Stimulated activated CD8-positive, alpha-beta memory T cell treated with anti-CD3 and anti-CD28 coated beads, Interleukin-7, amount 100 ng/mL, for 24 hours (primary cell): Measurements from ENCODE around the gene TRPV6.

ENCODE experiments used
- DNase-seq: peaks from one replicate; pipeline ENCODE4 v3.0.0-alpha.2; 2020; ENCODE audit warnings: low read depth

Gene TRPV6

DNA sequence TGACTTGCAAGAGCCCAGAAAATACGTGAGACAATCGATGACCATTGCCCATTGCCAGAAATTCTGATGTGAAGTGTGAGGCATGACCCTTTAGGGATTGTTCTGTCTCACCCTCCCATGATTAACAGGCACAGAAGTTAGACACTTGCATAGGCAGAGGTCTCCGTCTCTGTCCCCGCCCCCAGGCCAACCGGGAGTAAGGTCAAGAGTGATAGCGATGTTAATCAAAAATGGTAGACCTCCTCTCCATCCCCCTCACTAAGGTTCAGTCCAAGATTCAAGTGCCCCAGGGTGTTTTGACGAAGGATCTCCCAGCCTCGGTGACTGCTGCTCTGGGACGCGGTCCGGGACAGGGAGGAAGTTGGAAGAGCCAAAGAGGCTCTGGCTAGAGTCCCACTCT is 22.7 kb upstream of the TRPV6 start:
- no peak for DNase-seq

DNA sequence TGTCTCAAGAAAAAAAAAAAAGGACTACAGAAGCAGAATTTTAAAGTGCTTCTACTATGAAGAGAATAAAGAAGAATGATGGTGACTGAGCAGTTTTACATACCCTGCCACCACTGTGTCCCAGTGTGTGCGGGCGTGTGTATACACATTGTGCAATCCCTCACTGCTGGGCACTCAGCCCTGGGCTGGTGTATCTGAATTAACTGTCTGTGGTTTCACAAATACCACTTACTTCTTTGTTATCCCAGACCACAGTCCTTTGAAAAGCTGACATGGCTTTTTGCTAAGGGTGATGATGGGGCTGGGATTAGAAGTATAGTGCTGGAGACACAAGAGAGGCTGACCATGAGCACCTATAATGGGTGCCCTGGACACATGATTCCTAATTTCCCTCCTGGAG is 21.1 kb upstream of the TRPV6 start:
- no peak for DNase-seq

DNA sequence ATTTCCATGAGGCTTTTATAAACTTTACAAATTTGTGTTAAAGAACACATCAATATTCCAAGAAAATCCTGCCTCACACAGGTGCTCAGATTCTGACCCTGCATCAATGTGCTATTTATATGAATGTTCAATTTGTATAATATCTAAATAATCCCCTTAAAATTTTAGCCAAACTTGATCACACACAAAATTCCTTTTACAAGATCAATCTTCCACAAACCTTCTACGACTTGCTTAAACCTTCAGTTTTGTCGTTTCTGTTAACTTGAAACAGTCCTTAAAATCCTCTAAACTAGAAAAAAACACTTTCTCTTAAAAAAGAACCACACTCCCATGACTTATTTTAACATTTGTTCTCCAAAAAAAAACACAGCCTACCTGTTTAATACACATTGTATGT is 20.2 kb upstream of the TRPV6 start:
- DNase-seq: no peak

DNA sequence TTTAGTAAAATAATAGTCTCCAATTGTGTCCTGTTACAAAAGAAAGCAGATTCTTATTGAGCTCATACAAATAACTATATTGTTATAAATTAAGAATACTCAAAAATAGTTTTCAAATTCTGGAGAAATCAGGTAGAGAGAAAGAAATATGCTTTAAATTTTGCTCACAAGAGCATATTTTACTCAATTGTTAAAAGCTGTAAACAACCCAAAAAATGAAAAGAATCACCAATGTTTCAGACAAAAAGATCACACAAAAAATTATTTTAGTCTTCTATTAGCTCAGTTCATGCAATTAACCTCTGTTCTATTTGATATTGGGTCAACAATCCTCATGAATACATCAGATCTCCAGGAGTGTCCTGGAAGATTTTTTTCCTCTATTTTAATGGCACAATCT is 18.6 kb upstream of the TRPV6 start:
- DNase-seq: no peak

DNA sequence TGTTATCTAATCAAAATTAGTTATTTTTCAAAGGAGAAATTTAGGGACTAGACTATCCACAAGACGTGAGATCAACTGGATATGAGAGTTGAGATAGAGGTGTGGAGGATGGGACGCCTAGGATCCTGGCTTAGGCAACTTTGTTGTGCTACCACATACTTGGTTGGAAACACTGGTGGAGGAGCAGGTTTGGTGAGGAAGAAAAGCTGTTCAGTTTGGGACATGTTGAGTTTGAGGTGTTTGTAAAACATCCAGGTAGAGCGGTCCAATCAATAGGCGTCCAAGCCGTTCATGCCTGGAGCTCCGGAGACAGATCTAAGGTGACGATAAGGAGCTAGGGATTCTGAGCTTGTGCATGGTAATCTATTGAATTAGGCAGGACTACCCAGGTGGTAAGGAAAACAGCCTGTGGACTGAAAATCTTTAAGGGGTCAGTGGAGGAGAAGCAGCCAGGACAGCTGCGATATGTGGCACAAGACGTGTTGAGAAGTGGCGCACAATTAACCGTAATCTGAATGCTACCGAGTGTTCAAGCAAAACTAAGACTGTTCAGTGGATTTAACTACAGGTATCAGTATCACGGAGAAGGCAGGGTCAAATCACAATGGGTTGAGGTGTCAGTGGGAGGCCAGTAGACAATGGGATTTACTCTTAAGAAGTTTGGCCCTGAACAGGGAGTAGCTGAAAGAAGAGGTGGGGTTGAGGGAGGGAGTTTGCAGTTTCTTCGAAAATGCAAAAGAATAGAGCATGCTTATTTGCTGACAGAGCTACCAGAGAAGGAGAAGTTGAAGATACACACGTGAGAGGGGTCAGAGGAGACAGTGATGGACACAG is 16.1 kb upstream of the TRPV6 start:
- no peak for DNase-seq

DNA sequence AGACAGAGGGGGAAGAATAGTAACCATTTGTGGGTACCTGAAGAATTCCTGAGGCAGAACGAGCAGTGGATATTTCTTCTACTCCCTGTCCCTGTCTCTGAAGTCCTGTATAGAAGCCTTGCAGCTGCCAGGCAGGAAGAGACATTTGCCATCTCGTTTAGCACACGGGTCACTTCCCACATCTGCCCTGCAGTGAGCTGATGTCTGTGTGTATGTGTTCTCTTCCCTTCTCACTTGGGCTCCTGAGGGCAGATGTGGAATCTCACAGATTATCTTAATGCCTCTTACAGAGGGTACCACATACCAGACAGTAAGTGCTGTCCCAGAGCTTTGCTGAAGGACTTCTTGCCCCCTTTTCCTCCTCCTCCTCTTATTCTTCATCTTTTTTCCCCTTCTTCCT is 14.1 kb upstream of the TRPV6 start:
- no peak for DNase-seq

DNA sequence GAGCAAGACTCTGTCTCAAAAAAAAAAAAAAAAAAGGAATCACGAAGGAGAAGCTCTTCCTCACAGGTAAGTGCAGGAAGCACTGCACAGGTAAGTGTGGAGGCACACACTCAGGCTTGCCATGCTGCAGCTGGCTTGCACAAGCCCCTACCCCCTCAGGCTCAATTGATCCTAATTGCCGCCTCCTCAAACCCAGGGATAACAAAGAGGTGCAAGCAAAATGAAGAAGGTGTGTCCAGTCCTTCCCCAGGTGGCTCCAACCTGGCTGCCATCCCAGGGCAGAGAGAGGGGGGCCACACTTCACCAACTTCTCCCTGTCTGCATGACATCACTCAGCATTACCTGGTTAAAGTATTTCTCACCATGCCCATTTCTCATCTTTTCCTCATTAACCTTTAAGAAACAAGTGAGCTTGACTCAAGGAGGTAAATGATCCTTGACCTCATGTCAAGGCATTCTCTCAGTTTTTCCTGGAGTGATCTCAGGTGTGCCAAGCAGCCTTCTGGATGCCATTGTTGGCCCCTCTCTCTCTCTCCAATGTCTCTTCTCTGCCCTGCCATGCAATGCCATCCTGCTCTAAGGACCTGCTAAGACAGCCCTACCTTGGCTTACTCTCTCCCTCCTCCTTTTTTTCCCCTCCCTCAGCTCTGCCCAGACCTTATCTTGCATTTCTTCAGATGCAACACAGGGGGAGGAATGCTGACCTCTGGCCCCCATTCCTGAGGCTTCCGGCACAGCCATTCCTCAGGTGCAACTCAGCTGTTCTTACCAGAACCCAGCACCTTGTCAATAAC is 13.0 kb upstream of the TRPV6 start:
- DNase-seq: no peak

DNA sequence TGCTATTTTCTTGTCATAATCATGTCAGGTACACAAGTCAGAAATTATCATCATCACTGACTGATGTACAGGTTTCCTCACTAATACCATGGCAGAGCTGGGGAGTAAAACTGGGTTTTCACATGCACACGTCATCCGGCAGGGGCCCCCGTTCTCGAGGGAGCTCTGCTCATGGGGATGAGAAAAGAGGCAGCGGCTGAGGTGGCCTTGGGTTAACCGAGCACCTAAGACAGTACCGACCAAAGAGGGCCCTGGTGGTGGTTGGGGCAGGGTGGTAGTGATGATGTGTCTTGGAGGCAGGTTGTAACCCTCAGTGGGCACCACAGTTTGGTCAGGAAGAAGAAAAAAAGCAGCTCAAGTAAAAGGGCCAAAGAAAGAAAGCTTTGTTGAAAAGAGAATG is 12.1 kb upstream of the TRPV6 start:
- DNase-seq: no peak

DNA sequence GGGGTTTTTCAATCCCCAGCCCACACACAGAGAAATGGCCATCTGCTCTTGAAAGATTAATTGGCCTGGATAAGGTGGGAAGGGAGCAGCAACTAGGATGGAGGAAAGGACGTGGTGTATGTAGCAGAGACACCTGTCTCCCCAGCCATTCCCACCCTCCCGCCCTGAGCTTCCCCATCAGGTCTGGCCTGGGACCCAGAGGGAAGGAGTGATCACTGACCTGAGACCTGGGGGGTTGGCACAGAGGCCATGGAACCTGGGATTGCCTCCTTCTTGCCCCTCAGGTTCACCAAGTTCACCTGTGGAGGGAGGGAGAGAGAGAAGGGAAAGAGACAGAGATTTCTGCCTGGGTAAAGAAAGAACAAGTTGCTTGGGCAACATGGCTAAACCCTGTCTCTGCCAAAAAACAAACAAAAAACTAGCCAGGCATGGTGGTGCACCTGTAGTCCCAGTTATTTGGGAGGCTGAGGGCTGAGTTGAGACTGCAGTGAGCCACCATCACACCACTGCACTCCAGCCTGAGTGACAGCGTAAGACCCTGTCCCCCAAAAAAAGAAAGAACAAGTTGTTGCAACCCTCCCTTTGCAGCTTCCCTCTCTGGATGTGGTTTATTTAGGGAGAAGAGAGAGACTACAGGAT is 11.3 kb upstream of the TRPV6 start:
- DNase-seq: no peak

DNA sequence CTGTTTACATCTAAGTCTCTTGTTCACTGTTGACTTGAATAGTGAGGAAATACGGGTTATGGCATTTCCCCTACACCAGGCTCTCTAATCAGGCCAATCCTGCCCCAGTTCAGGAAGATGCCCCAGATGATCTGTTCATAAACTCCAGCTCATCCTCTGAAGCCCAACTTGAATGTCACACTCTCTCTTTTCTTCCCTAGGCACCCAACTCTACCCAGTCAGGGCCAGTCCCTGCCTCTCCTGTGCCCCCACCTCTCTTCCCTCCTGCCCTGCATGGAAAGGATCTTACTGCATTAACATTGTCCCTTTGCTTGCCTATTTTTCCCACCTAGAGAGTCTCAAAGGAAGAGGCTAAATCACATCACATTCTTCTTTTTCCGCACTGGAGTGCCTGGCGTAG is 10.6 kb upstream of the TRPV6 start:
- no peak for DNase-seq

DNA sequence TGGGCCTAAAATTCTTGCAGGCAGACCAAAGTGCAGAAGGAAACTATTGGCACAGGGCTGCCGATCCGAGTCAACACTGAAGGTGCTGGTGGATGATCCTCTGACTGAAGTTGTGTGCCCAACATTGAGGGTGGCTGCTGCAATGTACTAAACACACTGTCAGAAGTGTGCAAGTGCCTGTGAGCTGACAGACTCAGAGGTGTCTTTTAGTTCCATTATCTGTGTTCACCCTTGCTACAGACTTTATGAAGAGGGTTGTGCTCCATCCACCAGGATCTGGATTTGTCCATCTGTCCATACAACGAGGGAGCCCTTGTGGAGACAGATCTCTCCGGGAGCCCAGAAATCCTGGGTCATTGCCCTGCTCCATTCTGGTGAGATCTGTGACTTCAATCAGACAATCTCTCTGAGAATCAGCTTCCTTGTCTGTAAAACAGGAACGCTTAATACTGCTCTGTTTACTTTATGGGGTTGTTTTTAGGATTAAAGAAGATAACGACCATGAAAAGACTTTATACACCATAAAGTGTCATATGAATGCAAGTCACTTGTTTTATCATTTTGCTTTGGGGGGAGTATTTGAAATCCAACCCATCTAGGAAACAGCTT is 9.5 kb upstream of the TRPV6 start:
- no peak for DNase-seq

DNA sequence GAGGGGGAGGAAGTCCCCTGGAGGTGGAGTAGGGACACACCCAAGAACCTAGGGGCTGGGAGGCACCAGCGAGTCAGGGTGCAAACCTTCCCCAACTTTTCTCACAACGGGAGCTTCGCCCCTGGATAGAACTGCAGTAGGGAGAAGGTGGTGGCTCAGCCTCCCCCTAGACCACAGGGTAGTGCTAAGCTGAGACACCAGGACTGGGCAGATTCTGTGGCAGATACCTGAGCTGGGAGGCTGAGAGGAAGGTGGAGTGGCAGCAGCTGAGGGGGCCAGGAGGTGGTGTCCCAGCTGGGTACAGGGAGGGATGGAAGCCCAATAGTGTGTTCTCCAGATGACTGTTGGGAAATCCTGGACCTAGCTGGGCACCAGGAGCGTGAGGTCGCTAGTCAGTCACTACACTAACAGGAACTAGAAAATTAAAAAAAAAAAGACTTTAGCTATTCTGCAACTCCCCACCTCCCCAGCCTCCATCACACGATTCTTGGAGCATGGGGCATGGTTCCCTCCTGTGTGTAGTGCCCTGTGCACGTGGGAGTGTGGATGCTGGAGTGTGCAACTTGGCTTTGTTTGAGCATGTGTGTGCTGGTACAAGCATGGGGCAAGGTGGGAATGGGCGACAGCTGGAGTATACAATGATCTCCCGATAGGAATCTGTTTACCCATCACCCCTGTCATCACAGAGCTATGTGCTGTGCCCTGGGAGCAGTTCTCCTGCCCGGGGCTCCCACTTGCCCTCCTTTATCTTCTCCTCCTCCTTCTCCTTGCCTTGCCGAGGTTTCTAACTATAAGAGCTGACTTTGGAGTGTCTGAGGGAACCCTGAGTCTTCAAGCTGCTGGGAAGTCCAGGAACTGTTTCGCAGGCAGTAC is 8.8 kb upstream of the TRPV6 start:
- no peak for DNase-seq

DNA sequence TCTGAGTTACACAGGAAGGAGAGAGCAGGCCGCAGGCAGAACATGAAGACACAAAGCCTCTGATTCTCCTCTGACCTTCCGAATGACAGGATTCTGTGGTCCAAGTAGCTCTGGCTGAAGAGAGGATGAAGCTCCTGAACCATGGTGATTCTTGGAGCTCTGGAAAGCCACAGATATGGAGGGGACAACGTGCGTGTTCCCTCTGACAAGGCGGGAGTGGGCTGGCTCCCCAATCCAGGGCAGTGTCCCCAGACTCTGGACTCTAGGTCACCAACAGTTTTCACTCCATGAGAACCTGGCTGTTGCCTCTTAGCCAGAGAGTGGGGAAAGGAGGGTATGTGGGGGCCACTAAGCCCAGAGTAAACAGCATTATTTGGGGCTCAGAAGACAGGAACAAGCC is 7.4 kb upstream of the TRPV6 start:
- no peak for DNase-seq

DNA sequence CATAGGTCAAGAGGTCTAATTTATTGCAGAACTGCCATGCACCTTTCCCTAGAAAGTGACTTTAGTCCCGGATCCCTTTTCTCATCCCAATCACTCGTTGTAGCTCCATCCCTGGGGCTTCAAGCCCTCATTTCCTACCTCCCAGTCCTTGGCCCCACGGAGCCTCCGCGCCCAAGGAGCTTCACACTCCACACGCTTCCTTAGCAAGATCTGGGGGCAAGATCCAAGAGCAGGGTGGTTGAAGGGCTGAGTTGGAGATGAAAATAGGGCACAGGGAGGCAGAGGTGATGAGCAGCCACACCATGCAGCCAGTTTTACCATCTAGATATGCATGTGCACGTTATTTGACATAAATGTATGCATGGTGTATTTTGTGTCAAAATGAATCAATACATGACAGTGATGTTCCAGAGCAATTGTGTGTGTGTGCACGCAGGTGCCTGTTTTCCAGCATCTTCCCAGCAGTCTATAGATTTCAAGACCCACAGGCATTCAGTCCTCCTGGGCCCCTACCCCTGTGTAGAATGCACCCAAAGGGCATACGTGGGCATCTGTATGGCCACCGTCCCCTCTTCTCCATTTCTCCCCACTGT is 6.0 kb upstream of the TRPV6 start:
- DNase-seq: no peak

DNA sequence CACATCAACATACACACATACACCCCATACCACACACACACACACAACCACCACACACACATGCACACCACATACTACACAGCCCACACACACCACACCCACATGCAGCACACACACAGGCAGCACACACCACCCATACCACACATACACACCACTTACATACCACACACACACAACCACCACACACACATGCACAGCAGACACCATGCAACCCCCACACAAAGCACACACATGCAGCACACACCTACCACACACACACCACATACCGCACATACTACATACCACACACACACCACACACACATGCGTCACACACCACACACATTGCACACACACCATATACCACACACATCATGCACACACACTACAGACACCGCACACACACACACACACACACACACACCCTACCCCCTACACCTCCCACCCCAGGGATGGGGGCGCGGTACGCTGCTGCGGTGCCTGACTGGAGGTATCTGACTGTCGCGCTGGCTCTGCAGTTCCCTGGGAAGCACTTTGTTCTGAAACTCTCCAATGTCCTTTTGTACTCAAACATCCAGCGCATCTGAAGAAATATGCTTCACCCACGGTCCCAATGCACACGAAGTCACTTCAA is 5.4 kb upstream of the TRPV6 start:
- no peak for DNase-seq

DNA sequence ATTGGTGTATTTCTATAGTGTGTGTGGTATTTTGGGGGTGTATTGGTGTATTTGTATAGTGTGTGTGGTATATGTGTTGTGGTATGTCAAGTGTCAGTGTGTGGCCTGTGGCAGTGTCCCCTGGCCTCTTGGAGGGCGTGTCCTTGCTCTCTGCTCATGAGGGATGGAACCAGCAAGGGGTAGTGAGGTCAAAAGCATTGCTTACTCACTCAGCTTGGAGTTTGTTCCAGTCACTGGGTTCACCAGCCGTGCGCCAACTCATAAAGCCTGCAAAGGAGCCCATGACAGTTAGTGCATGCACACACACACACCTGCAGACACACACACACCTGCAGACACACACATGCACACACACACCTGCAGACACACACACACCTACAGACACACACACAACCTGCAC is 4.3 kb upstream of the TRPV6 start:
- DNase-seq: no peak

DNA sequence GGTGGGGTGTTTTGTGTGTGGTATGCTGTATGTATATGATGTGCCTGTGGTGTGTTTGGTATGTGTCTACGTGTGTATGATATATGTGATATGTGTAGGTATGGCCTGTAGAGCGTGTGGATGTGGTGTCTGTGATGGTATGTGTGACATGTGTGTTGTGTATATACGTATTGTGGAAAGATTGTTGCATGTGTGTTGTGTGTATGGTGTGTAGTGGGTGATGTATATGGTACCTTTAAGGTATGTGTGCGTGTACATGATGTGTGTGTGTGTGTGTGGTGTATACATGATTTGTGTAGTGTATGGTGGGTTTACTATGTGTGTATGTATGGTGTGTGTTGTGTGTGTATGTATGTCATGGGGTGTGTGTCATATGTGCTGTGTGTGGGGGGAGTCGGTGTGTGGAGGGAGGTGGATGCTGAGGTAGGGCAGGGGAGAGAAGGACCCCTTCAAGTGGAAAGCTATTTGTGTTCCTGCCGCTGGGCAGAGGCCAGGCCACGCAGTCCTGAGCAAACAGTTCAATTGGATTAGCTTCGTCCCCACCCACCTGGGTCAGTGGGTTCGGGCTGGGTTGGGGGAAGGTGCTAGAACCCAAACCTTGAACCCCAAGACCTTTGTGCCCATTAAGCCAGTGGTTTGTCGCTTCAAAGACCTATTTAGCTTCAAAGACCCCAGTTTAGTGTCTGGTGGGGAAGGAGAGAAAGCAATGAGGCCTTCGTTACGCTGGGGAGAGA is 1.9 kb upstream of the TRPV6 start:
- DNase-seq: no peak

DNA sequence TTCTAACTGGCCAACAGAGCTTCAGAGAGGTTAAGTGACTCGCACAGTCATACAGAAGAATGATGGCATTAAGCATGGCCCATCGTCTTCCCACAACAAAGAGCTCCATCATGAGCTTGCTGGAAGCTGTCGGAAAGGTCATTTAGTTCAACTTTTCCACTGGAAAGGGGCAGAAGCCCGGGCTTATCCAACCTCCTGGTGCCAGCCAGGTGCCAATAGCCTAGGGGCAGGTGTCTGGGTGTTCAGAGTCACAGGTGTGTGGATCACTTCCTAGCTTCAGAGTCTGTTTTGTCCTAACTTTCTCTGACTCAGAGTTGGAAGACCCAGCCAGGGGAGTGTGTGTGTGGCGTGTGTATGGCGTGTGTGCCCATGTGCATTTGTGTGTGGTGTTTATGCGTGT is 1.3 kb upstream of the TRPV6 start:
- DNase-seq: no peak

DNA sequence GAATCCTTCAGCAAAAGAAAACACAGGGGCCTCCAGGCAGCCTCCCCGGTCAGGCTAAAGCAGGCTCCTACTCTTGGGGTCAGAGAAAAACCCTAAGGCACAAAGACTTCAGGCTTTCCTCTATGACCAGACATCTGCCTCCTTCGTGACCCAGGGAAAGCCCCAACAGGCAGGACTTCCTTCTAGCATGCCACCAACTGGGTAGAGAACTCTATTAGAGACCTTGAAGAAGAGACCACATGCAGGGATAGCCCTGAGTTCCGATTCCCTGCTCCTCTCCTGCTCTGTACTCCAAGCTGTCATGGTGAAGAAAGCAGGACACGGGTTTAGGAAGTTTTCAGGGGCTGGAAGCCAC is 1.3 kb downstream of the TRPV6 start:
- no peak for DNase-seq

DNA sequence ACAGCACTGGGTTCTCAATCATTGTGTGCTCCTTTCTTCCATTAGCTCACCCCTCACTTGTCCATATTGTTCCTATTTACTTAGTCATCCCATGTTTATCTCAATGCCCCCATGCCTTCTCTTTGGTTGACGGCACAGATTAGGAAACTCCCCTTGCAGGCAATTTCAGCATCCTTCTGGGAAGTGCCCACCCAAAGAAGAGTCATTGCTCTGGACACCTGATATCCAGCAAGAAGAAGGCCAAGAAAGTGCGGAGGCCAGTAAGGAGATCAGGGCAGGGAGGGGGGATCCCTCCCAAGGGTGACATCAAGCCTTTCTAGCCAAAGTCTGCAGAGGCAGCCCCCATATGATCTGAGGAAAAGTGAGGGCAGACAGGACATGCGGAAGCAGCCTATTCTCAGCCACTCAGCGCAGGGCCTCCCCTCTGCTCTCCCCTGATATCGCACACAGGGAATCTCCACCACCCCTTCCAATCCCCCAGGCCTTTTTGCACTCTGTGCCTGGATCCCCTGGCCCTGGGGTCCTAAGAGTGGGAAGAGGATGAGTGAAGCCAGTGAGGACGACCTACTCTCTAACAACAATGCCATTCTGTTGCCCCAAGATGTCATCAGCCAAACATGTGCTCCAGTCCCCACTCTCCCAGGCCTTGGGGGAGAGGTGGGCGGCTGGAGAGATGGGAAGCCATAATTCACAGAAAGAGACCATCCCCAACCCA is 1.8 kb downstream of the TRPV6 start:
- no peak for DNase-seq
